Hindlimb muscle (tissue), 1 donor: ENCODE data around the gene YPEL5. TPM values are rescaled to one million over a fixed set of nuclear protein-coding genes. Genes with fewer than 3 reads are reported as not detected.

Experiments used
- DNase-seq: peaks from one replicate; pipeline ENCODE4 v3.0.0-alpha.2; 2013
- polyA plus RNA-seq: library from polyadenylated mRNA; unstranded; fragments of 120-200 nt; gene quantifications from one replicate; pipeline ENCODE4 v1.2.1, GENCODE V29; 2013; ENCODE audit not compliant: insufficient read length

YPEL5 gene
- polyA plus RNA-seq, 1 donor, result 46.2 TPM

DNA sequence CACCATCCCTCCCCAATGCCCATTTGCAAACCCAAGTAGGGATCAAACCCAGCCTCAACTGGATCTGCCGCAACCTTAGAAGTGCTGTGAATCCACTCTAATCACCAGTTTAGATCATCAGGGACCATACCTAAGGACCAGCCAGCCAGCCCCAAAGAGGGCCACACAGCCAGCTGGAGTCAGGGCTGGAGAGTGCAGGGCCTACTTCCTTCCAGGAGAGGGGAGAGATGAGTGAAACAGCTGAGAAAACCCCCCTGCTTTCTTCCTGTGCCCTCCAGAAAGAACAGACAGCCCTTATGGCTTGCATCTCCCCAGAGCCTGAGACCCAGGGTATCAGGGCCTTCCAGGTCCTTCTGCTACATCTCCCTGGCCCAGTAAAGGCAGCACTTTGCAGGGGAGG lies 25.8 kb downstream of the YPEL5 start:
- no peak for DNase-seq

DNA sequence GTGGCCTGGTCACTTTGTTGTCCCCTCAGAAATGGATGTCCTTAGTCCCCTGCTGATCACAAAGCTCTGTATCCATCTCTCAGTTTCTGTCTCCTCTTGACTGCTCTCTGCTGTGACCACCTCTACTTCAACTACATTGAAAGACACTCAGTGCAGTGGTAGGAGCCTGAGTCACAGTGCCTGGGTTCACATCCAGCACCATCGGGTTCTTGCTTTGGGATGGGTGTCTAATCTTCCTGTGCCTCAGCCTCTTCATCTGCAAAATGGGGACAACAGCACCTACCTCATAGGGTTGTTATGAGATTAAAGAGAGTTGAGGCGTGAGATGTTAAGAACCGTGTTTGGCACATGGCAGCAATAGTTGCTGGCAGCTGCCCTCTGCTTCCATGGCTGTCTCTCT lies 30.6 kb downstream of the YPEL5 start:
- DNase-seq, result no peak

DNA sequence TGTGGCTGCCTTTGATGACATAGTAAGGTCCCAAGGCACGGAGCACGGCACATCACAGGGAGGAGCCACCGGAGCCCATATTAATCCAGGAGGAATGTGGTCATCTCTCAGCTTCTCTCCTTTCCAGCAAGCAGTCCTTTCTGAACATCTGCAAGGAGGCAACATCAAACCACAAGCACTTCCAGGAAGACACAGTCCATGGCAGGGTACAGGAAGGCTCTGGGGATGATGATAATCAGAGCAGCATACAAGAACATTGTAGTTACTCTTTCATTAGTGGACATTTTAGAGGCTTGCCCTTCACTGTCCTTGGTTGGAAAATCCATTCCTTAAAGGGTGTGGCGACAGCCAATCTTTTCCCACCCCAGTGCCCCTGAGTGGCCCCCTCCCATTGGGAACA lies 31.1 kb downstream of the YPEL5 start:
- no peak for DNase-seq

DNA sequence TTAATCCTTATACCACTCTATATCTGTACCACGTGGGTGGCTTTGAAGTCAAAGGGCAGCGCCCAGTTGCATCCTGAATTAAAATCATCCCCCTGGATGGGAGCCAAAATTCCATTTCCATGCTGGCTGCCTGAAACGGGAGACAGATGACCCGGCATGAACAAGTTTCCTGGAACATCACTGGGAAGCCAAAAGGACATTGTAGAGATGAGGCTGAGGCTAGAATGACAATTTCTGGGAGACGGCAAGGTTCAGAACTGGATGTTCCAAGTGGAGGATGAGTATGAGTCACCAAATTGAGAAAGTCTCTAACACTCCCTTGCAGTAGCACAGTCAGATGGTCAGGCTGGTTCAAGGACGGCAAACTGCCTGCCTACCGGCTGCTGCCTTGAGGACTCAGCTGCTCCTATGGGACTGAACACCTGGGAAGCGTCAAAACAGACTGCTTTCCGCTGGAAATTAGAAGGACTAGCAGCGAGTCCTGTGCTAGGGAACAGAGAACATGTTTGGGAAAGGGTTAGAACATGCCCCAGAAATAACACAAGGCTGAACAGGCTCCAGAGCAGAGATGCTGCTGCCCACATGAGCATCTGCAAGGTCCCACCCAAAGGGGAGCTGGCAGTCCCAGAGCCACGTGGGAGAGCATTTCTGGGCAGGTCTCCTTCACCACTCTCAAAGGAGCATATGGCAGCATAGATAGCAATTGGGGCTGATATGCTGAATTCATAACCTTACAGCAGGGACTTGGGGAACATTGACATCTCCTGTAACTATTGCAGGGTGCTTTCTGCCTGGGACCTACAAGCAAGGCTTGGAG lies 32.0 kb downstream of the YPEL5 start:
- no peak for DNase-seq

DNA sequence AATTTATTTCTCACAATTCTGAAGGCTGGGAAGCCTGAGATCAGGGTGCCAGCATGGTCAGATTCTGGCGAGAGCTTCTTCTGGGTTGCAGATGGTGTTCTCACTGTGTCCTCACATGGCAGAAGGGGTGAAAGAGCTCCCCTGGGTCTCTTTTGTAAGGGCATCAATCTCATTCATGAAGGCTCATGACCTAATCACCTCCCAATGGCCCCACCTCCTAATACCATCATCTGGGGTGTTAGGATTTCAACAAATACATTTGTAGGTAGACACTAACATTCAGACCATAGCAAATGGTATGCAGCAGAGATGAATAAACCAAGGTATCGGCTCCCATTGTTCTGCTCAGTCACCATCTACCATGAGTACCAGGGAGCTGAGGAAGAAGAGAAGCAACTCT lies 32.7 kb downstream of the YPEL5 start:
- no peak for DNase-seq

DNA sequence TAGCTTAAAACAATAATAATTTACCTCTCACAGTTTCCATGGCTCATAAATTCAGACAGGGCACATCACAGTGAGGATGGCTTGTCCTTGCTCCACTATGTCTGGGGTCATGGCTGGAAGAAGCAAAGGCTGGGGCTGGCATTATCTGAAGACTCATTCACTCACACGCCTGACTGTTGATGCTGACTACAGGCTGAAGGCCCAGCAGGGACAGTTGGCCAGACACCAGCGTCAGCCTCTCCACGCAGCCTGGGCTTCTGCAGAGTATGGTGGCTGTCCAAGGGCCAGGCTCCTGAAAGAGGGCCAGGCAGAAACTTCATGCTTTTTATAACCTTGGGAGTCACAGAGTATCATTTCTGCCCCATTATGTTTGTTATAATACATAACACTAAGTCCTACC lies 33.4 kb downstream of the YPEL5 start:
- no peak for DNase-seq

DNA sequence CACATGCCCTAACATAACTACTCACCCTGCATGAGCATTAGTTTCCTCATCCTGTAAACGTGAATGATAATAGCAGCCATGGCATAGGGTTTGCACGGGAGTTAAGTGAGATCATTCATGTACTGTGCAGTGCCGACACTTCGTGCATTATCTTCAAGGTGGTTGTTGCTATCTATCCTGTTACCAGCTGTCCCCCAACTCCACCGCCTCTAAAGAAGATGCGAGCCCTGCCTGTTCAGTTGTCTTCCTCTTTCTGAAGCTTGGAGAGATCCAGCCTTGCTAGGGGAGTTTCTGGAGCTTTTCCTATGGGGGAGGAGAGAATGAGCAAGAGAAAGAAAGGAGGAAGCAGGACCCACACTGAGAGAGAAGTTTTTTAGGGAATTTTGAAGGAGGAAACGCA lies 34.4 kb downstream of the YPEL5 start:
- DNase-seq, result no peak

DNA sequence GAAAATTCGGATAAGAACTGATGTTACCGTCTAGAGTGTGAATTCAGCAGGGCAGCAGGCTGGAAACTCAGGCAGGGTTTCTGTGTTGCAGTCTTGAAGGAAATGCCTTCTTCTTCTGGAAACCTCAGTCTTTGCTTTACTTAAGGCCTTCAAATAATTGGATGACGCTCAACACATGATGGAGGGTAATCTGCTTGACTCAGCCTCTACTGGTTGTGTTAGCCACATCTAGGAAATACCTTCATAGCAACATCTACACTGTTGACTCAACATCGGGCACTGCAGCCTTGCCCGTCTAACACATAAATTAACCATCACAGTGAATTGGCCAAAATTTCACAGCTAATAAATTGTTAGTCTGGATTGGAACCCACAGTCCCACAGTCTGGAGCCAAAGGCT lies 37.2 kb downstream of the YPEL5 start:
- no peak for DNase-seq

DNA sequence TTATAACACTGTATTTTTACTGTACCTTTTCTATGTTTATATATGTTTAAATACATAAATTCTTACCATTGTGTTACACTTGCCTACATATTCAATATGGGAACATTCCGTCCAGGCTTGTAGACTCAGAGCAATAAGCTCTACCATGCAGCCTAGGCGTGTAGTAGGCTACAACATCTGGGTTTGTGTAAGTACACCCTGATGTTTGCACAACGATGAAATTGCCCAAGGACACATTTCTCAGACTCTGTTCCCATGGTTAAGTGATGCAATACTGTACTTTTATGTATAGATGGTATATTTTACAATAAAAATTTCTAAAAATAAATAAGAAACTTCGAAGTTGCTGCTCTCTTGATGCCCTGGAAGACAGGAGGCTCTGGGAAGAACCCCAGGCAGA lies 38.4 kb downstream of the YPEL5 start:
- DNase-seq, result no peak

DNA sequence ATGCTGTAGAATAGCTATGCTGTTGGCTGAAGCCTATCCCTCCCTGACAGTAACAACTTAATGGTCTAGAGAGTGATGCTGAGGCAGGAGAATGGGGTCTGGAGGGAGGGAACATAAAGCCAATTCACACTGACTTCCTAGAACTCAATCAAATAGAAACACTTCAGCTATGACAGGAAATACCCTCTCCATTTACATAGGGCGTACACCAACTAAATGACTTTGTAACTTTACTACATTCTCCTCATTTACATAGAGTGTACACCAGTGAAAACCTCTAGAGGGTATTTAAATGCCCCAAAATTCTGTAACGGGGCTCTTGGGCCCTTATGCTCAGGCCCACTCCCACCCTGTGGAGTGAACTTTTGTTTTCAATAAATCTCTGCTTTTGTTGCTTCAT lies 41.5 kb downstream of the YPEL5 start:
- no peak for DNase-seq

DNA sequence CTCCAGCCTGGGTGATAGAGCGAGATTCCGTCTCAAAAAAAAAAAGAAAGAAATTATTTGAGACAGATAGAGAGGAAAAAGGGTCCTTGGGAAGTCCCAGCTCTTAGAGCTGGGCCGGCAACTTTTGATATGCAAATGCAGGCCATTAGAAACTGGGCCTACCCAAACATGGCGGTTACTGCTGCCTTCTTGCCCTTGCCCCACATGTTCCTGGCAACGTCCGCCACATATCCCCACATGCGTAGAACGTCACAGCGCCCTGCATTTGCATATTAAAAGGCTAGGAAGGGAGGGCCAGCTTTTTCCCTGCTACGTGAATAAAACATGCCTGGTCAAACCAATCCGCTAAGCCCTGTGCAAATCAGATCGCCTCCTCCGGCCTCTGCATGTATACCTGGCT lies 43.8 kb downstream of the YPEL5 start:
- no peak for DNase-seq

DNA sequence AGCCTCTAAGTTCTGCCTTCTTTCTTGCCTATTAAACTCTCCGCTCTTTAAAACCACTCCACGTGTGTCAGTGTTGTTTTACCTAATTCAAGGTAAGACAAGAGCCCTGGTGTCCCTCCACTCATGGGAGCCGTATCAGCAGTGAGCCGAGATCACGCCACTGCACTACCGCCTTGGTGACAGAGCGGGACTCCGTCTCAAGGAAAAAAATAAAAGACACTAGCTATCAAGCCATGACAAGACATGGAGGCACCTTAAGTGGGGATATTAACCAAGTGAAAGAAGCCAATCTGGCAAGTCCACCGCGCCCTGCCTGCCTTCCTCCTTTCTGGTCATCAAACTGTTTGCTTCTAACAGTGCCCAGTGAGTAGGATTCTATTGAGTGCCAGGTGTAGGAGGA lies 44.3 kb downstream of the YPEL5 start:
- no peak for DNase-seq

DNA sequence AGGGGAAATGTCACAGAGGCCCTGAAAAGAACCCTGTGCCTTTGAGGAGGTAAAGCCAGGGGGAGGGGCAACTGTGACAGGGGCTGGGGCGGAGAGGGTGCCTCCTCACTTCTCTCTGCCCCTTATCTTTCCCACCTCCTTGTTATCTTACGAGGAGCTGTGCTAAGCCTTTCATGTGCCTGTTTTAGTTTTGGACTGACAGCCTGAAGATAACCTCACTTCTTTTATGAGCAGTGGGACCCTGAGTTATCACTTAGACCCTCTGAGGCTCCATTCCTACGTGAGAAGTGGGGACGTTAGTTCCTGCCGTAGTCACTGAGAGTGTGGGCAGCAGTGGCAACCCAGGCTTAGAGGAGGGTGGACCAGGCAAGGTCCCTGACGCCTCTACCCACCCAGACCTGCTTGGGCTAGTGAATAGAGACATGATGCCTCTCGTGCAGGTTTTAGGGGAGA lies 45.0 kb downstream of the YPEL5 start:
- DNase-seq, result no peak

DNA sequence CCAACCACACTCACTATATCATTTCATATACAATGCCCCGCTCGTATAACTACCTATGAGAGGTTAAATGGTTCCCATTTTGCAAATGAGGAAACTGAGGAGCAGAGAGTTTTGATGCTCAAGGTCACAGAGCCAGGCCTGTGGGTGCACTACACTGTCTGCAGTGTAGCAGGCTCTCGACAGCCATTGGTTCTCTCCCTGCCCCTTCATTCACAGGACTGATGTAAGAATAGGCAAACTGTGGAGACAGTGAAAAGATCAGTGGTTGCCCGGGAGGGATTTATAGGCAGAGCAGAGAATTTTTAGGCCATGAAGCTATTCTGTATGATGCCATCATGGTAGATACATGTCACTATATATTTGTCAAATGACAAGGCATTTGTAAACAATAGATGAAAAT lies 45.5 kb downstream of the YPEL5 start:
- no peak for DNase-seq

DNA sequence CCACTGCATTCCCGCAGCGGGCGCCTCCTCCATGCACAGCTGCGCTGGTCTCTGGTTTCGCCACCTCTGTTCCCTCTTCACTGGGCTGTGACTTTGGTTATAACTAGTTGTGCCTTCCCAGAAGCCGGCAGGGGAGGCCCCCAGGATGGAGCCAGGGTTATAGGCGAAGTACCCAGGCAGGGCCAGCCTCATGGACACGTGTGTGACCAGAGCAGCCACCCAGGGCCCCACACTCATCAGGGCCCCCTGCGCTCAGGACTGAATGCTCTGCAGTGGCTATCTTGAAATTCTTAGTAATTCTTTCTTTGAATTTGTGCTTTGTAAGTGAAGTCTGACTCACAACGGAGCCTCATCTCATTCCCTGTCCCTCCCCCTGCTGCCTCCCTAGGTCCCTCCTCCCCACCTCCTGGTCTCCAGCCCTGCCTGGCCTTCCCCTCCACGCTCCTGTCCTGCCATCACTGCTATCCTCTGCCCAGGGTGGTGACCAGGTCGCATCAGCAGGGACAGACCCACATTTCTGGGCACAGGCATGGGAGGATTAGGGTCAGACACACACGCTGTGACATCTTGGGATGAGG lies 46.4 kb downstream of the YPEL5 start:
- DNase-seq, result no peak

DNA sequence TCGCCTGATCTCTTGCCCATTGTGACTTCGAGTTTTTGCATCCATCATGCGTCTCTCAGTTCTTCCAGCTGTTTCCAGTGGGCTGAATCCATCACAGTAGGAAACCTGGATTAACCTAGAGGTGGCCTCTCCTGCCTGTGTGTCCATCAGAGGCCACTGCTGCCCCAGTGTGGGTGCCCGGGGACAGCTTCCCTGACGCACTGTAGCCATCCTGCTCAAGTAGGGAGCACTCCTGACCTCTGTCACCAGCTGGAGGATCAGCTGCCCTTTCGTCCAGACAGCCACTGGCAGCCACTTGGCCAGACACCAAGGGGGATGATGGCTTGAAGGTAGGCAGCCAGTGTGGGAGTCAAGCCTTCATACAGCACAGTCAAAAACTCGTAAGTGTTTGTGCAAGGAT lies 47.6 kb downstream of the YPEL5 start:
- no peak for DNase-seq

DNA sequence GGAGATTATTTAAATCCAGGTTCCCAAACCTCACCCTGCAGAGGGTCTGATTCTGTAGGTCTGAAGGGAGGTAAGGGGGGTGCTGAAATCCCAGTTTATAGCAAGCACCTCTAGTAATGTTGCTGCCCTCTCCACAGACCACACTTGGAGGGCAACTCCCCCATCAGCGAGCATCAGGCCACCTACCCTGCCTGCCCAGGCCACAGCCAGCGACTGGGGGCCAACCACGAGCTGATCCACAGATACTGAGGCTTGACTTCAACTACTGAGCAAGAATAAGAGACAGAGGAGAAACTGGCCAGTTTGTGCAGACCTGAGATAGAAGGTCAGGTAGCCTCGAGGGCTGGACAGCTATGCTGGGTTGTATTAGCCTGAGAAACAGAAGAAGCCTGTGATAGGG lies 48.2 kb downstream of the YPEL5 start:
- no peak for DNase-seq

DNA sequence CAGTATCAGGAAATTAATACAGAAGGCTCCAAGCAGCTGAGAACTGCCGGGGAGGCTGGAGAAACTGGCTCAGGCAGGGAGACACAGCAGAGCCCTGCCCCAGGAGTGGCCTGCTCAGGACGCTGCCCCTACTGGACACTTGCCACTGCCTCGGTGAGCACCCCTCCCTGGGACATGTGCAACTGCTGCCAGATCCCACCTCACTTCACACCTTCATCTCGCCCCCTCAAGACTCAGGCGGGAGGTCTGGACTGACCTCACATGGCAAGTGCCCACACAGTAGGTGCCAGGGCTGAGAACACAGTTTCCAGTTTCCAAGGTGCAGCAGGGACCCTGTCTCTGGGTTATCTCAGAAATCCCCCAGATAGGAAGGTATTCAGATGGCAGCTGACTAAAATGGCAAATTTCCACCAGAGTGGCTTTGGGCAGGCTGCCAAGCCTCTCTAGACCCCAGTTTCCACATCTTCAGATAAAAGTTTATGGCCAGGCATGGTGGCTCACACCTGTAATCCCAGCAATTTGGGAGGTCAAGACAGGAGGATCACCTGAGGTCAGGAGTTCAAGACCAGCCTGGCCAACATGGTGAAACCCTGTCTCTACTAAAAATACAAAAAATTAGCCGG lies 50.9 kb downstream of the YPEL5 start:
- no peak for DNase-seq

DNA sequence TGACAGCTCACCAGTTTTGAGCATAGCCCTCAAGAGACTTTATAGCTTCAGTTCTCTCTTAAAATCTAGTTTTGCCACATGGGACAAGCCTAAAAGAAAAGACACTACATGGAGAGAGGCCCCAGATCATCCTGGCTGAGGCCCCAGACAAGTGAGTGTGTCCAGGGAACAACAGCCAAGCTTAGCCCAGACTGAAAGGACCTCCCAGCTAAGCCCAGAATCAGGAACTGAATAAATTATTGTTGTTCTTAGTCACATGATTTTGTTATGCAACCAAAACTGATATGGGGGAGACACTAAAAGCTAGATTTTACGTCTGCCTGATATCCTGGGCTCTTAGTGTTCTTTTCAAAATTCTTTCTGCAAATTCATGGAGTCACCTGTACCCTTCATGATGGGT lies 55.2 kb downstream of the YPEL5 start:
- DNase-seq, result peak; percentile 34

DNA sequence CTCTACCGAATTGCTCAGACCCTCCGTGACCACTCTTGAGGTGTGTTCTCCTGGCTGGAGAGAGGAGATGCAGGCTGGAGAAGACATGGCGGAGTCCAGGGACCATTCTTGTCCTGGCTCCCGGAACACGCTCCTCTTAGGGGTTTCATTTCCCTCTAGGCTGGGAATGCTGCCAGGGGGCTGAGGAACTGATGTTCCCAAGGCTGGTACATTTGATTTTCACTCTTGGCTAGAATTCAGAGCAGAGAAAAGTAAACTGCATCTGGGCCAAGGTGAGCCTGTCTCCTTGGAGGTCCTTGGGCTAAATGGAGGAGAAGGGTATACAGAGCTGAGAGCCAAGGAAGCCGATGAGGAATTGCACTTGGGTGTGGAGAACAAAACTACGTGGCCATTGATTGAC lies 56.3 kb downstream of the YPEL5 start:
- no peak for DNase-seq

DNA sequence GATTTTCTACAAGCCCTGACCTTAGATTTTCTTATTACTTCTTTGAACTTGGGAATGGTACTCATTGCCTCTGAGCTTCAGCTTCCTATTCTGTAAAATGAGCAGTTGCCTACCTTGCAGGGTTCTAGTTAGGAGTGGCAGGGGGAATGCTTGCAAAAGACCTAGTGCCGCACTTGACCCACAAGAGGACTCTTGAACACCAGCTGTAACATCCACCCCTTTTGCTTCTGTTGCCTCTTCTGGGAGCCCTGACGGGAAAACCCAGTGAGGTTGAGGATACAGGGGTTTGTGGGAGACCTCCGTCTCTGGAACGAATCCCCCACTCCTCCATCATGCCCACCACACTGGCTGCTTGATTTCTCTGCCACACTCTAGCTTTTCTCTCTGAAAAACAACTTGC lies 57.5 kb downstream of the YPEL5 start:
- no peak for DNase-seq

DNA sequence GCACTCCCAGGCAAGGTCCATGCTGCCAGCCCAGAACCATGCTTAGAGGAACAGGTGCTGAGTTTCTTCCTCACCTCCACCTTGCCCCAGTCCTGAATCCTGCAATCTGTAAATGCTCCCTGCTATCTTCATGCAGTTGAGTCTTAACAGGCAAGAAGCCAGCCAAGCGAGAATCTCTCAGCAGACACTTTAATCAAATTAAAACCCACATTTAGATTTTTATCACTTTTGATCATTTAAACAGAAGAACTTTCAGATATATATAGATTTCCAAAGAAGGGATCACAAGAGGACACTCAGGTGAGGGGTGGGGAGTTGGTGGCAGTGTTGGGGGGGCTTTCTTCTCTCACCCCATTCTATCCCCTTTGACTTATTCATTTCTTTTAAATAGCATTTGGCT lies 58.6 kb downstream of the YPEL5 start:
- no peak for DNase-seq

DNA sequence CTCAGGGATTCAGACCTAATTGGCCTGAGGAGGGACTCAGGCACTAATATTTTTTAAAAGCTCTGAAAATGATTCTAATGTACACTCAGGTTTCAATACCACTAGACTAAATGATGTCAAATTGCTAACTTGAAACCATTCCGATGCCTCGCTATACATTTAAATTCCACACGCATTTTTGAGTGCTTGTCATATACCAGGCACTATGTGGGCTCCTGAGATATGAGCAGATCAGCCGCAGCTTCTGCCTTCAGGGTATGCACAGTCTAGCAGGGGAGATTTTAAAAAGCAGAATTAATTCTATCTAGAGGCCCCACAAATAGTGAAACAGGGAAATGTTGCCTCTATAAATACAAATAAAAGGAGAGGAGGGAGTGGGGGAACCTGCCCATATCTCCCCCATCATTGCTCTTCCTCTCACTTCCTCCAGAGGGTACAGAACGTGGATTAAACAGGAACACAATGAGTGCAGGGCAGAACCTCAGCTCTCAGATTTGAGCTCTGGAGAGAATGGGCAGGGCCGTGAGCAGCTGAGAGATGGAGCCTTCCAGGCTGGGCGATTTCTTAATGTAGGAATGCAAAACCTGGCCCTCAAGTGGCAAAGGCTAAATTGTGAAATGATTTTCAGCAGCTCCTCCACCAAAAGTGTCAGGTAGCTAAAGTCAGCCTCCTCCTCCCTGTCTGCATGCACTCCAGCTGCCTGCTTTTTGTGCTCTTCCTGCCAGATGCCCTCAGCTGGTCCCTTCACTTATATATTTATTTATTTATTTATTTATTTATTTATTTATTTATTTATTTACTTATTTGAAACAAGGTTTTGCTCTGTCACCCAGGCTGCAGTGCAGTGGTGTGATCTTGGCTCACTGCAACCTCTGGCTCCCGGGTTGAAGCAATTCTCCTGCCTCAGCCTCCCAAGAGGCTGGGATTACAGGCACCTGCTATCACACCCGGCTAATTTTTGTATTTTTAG lies 59.9 kb downstream of the YPEL5 start:
- DNase-seq, result no peak
